UCSD-AML1 (cell line): ENCODE data around the gene NOX5.
"Not testable (repeated sequence)": the region's sequence is repeated elsewhere in the genome, so short reads cannot be mapped to it uniquely, and the experiment has no call there.

ENCODE experiments used
- DNase-seq: peaks from one replicate; lab custom pipeline; 2025; ENCODE audit not compliant: unreplicated experiment; lab: John Stamatoyannopoulos, UW

Gene NOX5, protein sequence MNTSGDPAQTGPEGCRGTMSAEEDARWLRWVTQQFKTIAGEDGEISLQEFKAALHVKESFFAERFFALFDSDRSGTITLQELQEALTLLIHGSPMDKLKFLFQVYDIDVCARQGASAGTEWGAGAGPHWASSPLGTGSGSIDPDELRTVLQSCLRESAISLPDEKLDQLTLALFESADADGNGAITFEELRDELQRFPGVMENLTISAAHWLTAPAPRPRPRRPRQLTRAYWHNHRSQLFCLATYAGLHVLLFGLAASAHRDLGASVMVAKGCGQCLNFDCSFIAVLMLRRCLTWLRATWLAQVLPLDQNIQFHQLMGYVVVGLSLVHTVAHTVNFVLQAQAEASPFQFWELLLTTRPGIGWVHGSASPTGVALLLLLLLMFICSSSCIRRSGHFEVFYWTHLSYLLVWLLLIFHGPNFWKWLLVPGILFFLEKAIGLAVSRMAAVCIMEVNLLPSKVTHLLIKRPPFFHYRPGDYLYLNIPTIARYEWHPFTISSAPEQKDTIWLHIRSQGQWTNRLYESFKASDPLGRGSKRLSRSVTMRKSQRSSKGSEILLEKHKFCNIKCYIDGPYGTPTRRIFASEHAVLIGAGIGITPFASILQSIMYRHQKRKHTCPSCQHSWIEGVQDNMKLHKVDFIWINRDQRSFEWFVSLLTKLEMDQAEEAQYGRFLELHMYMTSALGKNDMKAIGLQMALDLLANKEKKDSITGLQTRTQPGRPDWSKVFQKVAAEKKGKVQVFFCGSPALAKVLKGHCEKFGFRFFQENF

DNA sequence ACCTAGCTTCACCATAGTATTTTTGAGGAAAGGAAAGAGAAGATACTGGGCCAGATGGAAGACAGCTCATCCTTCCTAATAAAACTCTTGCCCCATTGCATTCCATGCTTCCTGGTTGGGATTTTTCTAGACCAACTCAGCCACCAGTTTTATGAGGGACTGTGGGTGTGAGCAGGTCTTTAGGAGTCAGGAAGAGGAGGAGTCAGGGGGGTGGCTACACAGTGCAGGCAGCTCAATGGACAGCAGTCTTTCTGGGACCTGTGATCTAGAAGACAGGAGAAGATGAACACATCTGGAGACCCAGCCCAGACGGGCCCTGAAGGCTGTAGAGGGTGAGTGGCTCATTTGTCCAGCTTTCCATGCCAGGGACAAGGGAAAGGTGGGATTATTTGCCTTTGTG lies at the start of gene NOX5:
TSS of gene NOX5 (plus strand) at position 242 of the 400 bp plus-strand sequence. CDS start at position 283, 41 bp downstream.
- DNase-seq = no peak

DNA sequence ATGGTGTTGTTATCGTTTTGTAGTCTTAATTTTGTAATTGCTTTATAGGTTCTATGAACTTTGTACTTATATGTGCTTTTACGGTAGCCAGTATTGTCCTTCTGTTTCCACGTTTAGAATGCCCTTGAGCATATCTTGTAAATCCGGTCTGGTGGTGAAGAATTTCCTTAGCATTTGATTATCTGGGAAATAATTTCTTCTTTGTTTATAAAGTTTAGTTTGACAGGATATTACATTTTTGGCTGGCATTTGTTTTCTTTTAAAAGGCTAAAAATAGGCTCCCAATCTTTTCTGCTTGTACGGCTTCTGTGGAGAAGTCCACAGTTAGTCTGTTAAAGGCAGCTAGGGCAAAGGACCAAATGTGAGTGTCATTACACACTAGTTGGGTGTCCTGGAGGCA lies 47.5 kb upstream of the NOX5 start:
- no peak for DNase-seq

GRCh38 chr15:68967948-68968347 lies 46.5 kb upstream of the NOX5 start:
- no peak for DNase-seq

DNA sequence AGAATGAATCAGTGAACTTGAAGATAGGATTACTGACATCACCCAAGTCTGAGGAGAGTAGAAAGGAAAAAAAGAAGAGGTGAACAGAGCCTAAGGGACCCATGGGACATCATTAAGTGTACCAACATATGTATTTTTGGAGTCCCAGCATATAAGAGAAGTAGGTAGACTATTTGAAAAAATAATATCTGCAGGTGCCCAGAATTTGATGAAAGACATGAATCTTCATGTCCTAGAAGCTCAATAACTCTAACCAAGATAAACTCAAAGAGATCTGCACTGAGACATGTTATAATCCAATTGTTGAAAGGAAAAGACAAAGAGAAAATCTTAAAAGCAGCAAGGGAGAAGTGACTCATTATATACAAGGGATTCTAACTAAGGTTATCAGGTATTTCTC lies 45.2 kb upstream of the NOX5 start:
- DNase-seq = no peak

- no peak for DNase-seq
These were observed 42.1 kb upstream of the NOX5 start for GRCh38 chr15:68972201-68973065.

- DNase-seq = not testable (repeated sequence)
These were observed 38.8 kb upstream of the NOX5 start for GRCh38 chr15:68975651-68976160.

DNA sequence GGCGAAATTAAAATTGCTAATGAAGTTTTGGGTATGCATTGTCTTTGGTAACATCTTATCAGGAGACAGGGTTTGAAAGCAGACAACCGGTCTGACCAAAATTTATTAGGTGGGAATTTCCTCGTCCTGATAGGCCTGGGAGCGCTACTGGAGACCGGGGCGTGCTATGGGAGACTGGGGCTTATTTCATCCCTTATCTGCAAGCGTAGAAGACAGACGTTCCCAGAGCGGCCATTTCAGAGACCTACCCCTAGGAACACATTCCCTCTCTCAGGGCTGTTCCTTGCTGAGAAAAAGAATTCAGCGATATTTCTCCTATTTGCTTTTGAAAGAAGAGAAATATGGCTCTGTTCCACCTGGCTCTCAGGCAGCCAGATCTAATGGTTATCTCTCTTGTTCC lies 37.1 kb upstream of the NOX5 start:
- DNase-seq = not testable (repeated sequence)

DNA sequence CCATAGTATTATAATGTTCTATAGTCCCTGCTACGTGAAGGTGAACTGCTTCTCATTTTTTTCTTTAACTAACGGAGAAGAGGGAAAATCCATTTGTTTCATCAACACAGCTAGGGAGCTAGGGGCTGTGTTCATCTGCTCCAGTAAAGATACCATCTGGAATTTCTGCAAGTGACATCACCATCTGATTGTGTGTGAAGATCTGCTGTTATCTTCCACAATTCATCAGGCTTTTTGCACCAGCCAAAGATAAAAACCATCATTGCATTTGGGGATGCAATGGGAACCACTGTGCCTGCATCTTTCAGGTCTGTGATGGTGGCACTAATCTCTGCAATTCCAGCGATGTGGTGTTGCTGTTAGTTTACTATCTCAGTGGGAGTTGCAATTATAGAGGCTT lies 35.5 kb upstream of the NOX5 start:
- no peak for DNase-seq

DNA sequence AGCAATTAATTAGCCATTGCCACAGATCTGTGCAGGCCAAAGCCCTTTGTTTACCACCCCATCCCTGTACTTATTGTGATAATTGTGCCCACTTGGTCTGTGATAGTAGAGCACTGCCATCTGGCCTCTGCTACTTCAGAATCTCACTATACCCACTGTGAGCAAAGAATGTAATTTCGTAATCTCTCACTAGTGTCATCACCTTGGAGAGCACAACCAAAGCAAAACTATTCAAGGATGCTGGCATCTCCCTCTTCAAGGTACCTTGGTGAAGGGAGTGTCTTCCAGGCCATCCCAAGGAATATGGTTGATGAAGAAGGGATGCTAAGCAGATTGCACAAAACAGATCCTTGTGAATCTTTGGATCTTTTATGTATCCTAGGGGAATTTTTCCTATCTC lies 34.7 kb upstream of the NOX5 start:
- no peak for DNase-seq

DNA sequence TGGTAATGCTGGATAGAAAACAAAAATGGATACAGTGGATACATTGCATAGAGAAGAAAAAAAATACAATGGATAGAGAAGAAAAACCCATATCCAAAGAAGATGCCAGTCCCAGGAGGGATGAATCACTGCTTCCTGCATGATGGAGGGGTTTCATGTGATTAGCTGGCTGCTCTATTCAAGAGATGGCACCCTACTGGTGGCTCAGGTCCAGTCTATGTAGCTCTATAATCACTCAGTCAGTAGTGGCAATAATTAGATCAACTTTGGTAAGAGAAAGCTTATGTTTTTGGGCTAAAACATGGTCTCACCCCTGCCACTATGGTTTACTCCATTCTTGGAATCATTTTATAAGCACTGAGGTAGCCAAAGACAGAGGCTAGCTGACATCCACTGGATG lies 33.7 kb upstream of the NOX5 start:
- DNase-seq = no peak

DNA sequence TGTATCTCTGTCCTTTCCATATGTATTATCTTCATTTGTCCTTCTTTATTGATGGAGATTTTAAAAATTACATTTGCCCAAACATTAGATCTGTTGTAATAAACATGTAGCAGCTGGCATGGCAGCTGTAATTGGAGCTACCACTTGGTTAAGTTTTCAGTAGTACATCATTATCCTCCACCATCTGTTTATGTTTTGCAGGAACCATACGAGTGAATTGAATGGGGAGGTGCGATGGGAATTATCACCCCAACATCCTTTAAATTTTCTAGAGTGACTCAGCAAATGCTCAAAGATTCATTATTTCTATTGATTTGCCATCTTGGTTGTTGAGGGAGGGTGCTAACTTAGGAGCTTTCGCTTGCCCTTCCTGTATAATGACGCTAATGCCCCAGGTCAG lies 32.6 kb upstream of the NOX5 start:
- DNase-seq = no peak

DNA sequence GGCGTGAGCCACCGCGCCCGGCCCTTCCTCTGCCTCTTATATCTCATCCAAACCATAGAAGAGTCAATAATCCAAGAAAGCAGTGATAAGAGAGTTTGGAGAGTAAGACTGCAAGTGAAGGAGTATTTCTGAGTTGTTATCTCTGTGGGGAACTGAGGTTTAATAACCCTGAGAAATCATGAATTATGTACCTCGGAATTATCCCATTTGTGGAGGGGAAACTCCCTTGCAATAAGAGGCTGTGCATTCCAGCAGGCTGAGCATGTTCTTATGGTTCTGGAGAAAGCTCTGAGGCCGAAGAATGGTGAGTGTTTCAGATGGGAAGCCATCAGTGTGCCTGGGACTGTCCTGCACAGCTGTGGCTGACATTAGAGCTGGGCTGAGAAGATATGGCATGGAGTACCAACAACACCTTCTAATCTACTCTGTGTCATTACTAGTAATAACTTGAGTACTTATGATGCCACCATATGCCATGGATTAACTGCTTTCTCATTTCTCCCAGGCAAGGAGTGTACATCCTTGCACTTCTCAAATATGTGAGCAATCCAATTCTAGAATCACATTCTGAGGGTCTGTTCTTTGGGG lies 31.4 kb upstream of the NOX5 start:
- no peak for DNase-seq

DNA sequence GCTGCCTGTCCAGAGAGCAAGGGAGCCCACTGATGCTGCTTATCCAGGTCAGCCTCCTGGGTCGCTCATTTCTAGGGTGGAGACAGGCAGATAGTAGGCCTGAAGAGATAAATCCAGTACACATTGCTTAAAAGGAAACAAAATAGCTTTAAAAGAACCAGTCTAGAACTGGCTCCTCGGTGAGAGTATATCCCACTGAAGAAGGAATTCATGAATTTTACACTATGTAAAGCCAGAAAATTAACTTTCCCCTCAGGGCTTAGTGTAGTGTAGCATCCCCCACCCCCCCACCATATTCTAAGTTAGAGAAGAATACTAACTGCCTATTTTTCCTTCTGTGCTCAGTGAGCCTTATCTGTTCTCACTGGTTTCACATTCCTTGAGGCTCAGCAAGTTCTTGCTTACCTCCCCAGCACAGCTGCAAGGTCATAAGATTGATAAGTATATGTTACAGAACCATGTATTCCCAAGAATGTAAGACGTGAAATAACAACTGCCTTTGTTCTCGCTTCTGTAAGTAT lies 30.5 kb upstream of the NOX5 start:
- no peak for DNase-seq

DNA sequence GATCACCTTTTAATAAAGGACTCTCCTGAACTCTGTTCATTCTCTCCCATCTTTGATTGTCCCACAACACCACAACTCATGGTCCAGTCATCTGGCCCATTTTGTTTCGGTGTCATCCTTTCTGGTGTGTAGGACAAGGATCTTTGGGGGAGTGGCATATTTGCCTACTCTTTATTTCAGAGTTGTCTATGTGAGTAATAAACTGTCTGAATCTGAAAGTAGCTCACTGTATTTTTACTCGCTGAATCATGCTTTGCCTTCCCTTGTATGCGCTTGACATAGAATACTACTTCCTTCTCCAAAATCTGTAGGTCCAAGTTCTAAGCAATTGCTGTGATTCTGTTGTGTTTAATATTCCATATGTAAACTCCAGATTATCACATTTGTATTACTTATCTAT lies 29.9 kb upstream of the NOX5 start:
- no peak for DNase-seq

DNA sequence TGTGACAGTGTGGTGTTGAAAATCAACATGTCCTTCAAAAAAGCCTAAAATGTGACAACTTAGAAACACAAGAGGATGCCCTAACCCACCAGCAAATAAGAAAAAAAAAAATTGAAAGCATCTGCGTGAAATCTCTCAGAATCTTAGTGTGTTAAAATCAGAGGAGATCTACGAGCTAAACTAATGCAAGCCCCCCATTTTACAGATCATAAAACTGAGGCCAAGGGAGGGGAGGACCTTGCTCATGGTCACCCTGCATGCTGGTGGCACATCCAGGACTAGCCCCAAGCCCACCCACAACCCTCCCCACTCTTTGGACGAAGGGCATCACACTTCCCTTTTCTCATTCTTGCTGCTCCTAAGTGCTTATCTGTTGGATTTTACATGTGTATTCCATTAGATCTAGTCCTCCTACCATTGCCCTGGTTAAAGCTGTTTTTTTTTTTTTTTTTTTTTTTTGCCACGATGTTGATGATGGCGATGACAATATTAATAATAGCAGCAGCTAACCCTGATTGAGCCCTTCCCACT lies 29.1 kb upstream of the NOX5 start:
- DNase-seq = no peak

- DNase-seq = no peak
These were observed 28.2 kb upstream of the NOX5 start for GRCh38 chr15:68986322-68986721.

GRCh38 chr15:68987120-68987519 lies 27.4 kb upstream of the NOX5 start:
- DNase-seq = no peak

DNA sequence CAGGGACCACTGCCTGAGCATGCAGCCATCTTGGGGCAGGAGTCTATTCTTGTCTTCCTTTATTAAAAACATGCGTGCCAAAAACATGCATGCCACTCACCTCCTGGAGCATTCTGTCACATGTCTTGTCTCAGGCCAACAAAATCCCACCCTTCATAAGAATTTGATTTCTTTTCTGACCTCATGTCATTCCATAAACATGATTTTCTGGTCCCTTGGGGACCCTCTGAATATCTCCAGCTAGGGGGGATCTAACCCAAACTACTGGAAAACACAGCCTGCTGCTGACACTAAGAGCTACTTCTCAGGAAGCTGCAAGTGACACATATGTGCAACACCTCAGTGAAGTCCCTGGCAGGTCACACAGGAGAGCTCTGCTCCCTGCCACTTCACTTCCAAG lies 26.8 kb upstream of the NOX5 start:
- no peak for DNase-seq

DNA sequence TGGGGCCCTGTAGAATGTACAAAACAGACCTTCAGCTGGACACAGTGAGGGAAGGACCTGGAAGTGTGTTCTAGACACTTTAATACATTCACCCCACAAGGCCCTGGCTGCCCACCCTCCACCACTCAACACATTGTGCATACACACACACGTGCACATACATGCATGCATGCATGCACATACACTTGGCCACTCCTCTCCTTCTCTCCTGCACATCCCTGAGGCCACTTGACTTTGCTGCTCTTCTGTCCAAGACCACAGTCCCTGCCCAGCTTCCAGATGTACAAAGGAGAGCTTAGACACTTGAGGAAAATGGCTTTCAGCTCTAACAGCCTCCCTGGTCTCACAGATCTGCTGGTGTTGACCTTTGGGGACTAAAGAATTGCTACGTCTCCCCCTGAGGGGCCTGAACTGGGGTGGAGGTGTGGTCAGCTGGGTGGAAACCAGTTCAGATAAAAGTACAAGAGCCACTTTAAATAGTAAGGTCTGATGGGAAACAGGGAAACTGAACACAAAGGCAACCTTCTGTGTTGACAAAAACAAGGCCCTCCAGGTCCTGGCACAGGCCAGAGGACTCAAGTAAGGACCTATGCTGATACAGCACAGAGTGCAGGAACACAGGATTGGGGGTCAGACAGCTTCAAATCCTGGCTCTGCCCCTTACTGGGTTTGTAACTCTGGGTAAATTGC lies 24.8 kb upstream of the NOX5 start:
- no peak for DNase-seq
